GM12892 (cell line): Measurements from ENCODE around the gene C19orf12.

Experiments used
- DNase-seq: peaks from one replicate; pipeline ENCODE4 v3.0.0; 2011; ENCODE audit not compliant: insufficient read length
- FAIRE-seq: peaks from 2 replicates; lab custom pipeline; 2011; peaks lifted over from hg19 to GRCh38; lab: Jason Lieb, UNC
- POLR2A ChIP-seq: IDR thresholded peaks from 2 replicates; pipeline ENCODE4 v1.6.1; 2011; ENCODE audit warnings: low read depth, low read length, control low read depth
- POLR2AphosphoS5 ChIP-seq: IDR thresholded peaks from 2 replicates; pipeline ENCODE4 v1.6.1; 2011; ENCODE audit warnings: low read depth, low read length, control low read depth
- TAF1 ChIP-seq: IDR thresholded peaks from 2 replicates; pipeline ENCODE4 v1.6.1; 2011; ENCODE audit warnings: low read depth, mild to moderate bottlenecking, control low read depth, low read length, borderline replicate concordance

Gene C19orf12

GRCh38 chr19:29751932-29752331 is 36.9 kb upstream of the C19orf12 start:
- no peak for FAIRE-seq
- TF ChIP-seq POLR2AphosphoS5 = no peak
- no peak for TF ChIP-seq TAF1
- TF ChIP-seq POLR2A = no peak

GRCh38 chr19:29750001-29750400 is 34.9 kb upstream of the C19orf12 start:
- TF ChIP-seq POLR2AphosphoS5 = no peak
- no peak for TF ChIP-seq POLR2A
- no peak for TF ChIP-seq TAF1
- FAIRE-seq = no peak
- no peak for DNase-seq

More at GRCh38 chr19:29751932-29752331, 36.9 kb upstream of the C19orf12 start:
- DNase-seq = no peak

GRCh38 chr19:29748996-29749849 is 34.2 kb upstream of the C19orf12 start:
- TF ChIP-seq TAF1 (no peak), POLR2A (no peak), POLR2AphosphoS5 (no peak)
- FAIRE-seq = no peak
- DNase-seq = no peak

GRCh38 chr19:29745253-29745652 is 30.2 kb upstream of the C19orf12 start:
- no peak for FAIRE-seq
- TF ChIP-seq POLR2A (no peak), TAF1 (no peak), POLR2AphosphoS5 (no peak)
- no peak for DNase-seq

GRCh38 chr19:29743681-29744080 is 28.6 kb upstream of the C19orf12 start:
- TF ChIP-seq POLR2A (no peak), POLR2AphosphoS5 (no peak)
- DNase-seq (no peak), FAIRE-seq (no peak)

GRCh38 chr19:29741776-29742175 is 26.7 kb upstream of the C19orf12 start:
- TF ChIP-seq POLR2A (no peak), TAF1 (no peak), POLR2AphosphoS5 (no peak)
- no peak for DNase-seq
- FAIRE-seq = no peak

- DNase-seq (no peak), FAIRE-seq (no peak)
- TF ChIP-seq POLR2A (no peak), TAF1 (no peak), POLR2AphosphoS5 (no peak)
Measured at GRCh38 chr19:29741226-29741625, 26.2 kb upstream of the C19orf12 start.

- no peak for FAIRE-seq
- no peak for DNase-seq
- no peak for TF ChIP-seq TAF1
- TF ChIP-seq POLR2AphosphoS5 = no peak
- TF ChIP-seq POLR2A = no peak
Measured at GRCh38 chr19:29737461-29738000, 22.5 kb upstream of the C19orf12 start.

GRCh38 chr19:29735829-29736228 is 20.8 kb upstream of the C19orf12 start:
- TF ChIP-seq POLR2A (no peak), POLR2AphosphoS5 (no peak), TAF1 (no peak)
- no peak for FAIRE-seq
- DNase-seq = no peak

GRCh38 chr19:29731331-29731850 is 16.3 kb upstream of the C19orf12 start:
- TF ChIP-seq POLR2A = no peak
- no peak for TF ChIP-seq TAF1
- TF ChIP-seq POLR2AphosphoS5 = no peak
- DNase-seq = no peak
- FAIRE-seq = no peak

- FAIRE-seq (no peak), DNase-seq (no peak)
- TF ChIP-seq TAF1 = no peak
- TF ChIP-seq POLR2AphosphoS5 = no peak
- no peak for TF ChIP-seq POLR2A
Measured at GRCh38 chr19:29727906-29728305, 12.8 kb upstream of the C19orf12 start.

GRCh38 chr19:29724746-29725145 is 9.7 kb upstream of the C19orf12 start:
- TF ChIP-seq TAF1 (no peak), POLR2A (no peak), POLR2AphosphoS5 (no peak)
- DNase-seq = no peak
- no peak for FAIRE-seq
